PFSK-1 (cell line): ENCODE data around the gene RDX.

Experiments
- FOXP2 ChIP-seq: optimal IDR thresholded peaks from 2 replicates; pipeline ENCODE3; 2011; ENCODE audit warnings: borderline replicate concordance, control low read depth, inconsistent platforms; ENCODE audit not compliant: insufficient read depth; ENCODE audit errors: extremely low read length, extremely low read depth
- POLR2AphosphoS5 ChIP-seq: IDR thresholded peaks from 2 replicates; pipeline ENCODE4 v1.6.1; 2012; ENCODE audit warnings: low read depth, mild to moderate bottlenecking, control low read depth, low read length, moderate library complexity
- SIN3A ChIP-seq: IDR thresholded peaks from 2 replicates; pipeline ENCODE4 v1.6.1; 2012; ENCODE audit warnings: mild to moderate bottlenecking, low read length, moderate library complexity, borderline replicate concordance; ENCODE audit not compliant: insufficient read depth
- TAF1 ChIP-seq: IDR thresholded peaks from 2 replicates; pipeline ENCODE4 v1.6.1; 2012; ENCODE audit warnings: low read length, control low read depth, borderline replicate concordance; ENCODE audit not compliant: insufficient read depth
- TF ChIP-seq, protein P1 (sequence below), 2 experiments: IDR thresholded peaks; 2 replicates each; pipeline versions ENCODE4 v1.6.1 to v1.8.0; 2011 to 2012; ENCODE audit warnings: low read depth in 2 of 2, low read length in 2 of 2, control low read depth in 1 of 2, inconsistent platforms in 1 of 2, mild to moderate bottlenecking in 1 of 2, moderate library complexity in 1 of 2; ENCODE audit not compliant: insufficient read depth in 1 of 2

The RDX gene

GRCh38 chr11:110168033-110168803 is 128.2 kb downstream of the RDX start:
- TF ChIP-seq, protein P1, sequence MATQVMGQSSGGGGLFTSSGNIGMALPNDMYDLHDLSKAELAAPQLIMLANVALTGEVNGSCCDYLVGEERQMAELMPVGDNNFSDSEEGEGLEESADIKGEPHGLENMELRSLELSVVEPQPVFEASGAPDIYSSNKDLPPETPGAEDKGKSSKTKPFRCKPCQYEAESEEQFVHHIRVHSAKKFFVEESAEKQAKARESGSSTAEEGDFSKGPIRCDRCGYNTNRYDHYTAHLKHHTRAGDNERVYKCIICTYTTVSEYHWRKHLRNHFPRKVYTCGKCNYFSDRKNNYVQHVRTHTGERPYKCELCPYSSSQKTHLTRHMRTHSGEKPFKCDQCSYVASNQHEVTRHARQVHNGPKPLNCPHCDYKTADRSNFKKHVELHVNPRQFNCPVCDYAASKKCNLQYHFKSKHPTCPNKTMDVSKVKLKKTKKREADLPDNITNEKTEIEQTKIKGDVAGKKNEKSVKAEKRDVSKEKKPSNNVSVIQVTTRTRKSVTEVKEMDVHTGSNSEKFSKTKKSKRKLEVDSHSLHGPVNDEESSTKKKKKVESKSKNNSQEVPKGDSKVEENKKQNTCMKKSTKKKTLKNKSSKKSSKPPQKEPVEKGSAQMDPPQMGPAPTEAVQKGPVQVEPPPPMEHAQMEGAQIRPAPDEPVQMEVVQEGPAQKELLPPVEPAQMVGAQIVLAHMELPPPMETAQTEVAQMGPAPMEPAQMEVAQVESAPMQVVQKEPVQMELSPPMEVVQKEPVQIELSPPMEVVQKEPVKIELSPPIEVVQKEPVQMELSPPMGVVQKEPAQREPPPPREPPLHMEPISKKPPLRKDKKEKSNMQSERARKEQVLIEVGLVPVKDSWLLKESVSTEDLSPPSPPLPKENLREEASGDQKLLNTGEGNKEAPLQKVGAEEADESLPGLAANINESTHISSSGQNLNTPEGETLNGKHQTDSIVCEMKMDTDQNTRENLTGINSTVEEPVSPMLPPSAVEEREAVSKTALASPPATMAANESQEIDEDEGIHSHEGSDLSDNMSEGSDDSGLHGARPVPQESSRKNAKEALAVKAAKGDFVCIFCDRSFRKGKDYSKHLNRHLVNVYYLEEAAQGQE (IDR thresholded peaks at IDR 0.05; ENCODE audit: insufficient read depth in 1 of 2, low read depth in 2 of 2, low read length in 2 of 2), result no peak
- TF ChIP-seq SIN3A, result no peak
- no peak for TF ChIP-seq POLR2AphosphoS5
- no peak for TF ChIP-seq TAF1
- no peak for TF ChIP-seq FOXP2

DNA sequence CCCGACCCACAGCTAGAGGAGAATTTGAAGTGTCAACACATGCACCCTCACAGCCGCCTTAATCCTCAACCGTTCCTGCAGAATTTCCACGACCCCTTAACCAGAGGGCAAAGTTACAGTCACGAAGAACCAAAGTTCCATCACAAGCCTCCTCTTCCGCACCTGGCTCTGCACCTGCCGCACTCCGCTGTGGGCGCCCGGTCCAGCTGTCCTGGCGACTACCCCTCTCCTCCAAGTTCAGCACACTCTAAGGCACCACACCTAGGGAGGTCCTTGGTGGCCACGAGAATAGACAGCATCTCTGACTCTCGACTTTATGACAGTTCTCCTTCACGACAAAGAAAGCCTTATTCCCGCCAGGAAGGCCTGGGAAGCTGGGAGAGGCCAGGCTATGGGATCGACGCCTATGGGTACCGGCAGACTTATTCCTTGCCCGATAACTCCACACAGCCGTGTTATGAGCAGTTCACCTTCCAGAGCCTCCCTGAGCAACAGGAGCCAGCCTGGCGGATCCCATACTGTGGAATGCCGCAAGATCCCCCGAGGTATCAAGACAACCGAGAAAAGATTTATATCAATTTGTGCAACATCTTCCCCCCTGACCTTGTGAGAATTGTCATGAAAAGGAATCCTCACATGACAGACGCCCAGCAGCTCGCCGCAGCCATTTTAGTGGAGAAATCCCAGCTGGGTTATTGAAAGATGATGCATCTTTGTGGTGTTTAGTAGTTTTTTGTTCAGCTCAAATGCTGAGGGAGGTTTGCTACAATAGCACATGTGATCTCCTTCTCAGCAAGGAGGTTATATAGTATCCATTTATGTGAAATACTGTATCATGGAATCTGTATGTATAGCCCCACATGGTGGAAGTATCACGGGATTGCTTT is 131.1 kb downstream of the RDX start:
- TF ChIP-seq, protein P1 (IDR thresholded peaks at IDR 0.05; ENCODE audit: insufficient read depth in 1 of 2, low read depth in 2 of 2, low read length in 2 of 2), result no peak
- TF ChIP-seq SIN3A (no peak), POLR2AphosphoS5 (no peak), TAF1 (no peak), FOXP2 (no peak)

GRCh38 chr11:110162216-110162615 is 134.2 kb downstream of the RDX start:
- TF ChIP-seq, protein P1 (IDR thresholded peaks at IDR 0.05; ENCODE audit: insufficient read depth in 1 of 2, low read depth in 2 of 2, low read length in 2 of 2), result no peak
- TF ChIP-seq SIN3A (no peak), FOXP2 (no peak), POLR2AphosphoS5 (no peak), TAF1 (no peak)

DNA sequence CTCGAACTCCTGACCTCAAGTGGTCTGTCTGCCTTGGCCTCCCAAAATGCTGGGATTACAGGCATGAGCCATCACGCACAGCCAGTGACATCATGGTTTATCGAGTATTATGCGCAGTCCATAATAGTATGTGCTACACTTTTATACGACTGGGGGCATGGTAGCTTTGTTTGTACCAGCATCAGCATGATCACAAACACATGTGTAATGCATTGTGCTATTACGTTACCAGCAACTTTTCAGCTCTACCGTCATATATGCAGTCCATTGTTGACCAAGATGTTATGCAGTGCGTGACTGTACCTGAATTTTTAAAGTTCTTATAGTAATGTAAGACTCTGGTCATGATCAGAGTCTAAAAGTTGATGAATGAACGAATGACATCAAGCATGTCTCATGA is 135.4 kb downstream of the RDX start:
- no peak for TF ChIP-seq FOXP2
- no peak for TF ChIP-seq TAF1
- TF ChIP-seq SIN3A, result no peak
- TF ChIP-seq, protein P1 (IDR thresholded peaks at IDR 0.05; ENCODE audit: insufficient read depth in 1 of 2, low read depth in 2 of 2, low read length in 2 of 2), result no peak
- no peak for TF ChIP-seq POLR2AphosphoS5
